Measurements from ENCODE around the gene TRIM41.

The TRIM41 gene

GRCh38 chr5:181204113-181204825 is 18.8 kb upstream of the TRIM41 start:
- no peak for TF ChIP-seq NFIC (IDR thresholded peaks at IDR 0.05)
- TF ChIP-seq, protein P1, sequence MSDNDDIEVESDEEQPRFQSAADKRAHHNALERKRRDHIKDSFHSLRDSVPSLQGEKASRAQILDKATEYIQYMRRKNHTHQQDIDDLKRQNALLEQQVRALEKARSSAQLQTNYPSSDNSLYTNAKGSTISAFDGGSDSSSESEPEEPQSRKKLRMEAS (IDR thresholded peaks at IDR 0.05), result peak; percentile 90

GRCh38 chr5:181204826-181205760 is 18.0 kb upstream of the TRIM41 start, which contains the start of gene TRIM7:
TSS of gene TRIM7 (minus strand) at chr5:181205196. CDS start at chr5:181205110, 86 bp downstream.
- TF ChIP-seq RAD21 (IDR thresholded peaks at IDR 0.05; ENCODE audit: low read depth), result no peak
- TF ChIP-seq, protein P2, sequence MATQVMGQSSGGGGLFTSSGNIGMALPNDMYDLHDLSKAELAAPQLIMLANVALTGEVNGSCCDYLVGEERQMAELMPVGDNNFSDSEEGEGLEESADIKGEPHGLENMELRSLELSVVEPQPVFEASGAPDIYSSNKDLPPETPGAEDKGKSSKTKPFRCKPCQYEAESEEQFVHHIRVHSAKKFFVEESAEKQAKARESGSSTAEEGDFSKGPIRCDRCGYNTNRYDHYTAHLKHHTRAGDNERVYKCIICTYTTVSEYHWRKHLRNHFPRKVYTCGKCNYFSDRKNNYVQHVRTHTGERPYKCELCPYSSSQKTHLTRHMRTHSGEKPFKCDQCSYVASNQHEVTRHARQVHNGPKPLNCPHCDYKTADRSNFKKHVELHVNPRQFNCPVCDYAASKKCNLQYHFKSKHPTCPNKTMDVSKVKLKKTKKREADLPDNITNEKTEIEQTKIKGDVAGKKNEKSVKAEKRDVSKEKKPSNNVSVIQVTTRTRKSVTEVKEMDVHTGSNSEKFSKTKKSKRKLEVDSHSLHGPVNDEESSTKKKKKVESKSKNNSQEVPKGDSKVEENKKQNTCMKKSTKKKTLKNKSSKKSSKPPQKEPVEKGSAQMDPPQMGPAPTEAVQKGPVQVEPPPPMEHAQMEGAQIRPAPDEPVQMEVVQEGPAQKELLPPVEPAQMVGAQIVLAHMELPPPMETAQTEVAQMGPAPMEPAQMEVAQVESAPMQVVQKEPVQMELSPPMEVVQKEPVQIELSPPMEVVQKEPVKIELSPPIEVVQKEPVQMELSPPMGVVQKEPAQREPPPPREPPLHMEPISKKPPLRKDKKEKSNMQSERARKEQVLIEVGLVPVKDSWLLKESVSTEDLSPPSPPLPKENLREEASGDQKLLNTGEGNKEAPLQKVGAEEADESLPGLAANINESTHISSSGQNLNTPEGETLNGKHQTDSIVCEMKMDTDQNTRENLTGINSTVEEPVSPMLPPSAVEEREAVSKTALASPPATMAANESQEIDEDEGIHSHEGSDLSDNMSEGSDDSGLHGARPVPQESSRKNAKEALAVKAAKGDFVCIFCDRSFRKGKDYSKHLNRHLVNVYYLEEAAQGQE (IDR thresholded peaks at IDR 0.05; ENCODE audit: low read depth), result no peak
- no peak for TF ChIP-seq TEAD4 (IDR thresholded peaks at IDR 0.05)
- TF ChIP-seq ZBTB7A (IDR thresholded peaks at IDR 0.05; ENCODE audit: low read depth), result peak; percentile 29; the same call in 1 of the 2 replicates
- peak; percentile 45 for TF ChIP-seq TAF1 (IDR thresholded peaks at IDR 0.05; ENCODE audit: low read depth)
- TF ChIP-seq, protein P3, sequence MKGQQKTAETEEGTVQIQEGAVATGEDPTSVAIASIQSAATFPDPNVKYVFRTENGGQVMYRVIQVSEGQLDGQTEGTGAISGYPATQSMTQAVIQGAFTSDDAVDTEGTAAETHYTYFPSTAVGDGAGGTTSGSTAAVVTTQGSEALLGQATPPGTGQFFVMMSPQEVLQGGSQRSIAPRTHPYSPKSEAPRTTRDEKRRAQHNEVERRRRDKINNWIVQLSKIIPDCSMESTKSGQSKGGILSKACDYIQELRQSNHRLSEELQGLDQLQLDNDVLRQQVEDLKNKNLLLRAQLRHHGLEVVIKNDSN (IDR thresholded peaks at IDR 0.05), result no peak
- no peak for TF ChIP-seq FOXM1 (IDR thresholded peaks at IDR 0.05; ENCODE audit: borderline replicate concordance, low read depth)
- no peak for TF ChIP-seq CREB1 (IDR thresholded peaks at IDR 0.05; ENCODE audit: low read depth)
- 0 out of 2 replicates have a peak, but pooled peaks have one; percentile 23 for TF ChIP-seq NFIC (IDR thresholded peaks at IDR 0.05)
- peak; percentile 70 for TF ChIP-seq YY1 (IDR thresholded peaks at IDR 0.05; ENCODE audit: low read depth)
- TF ChIP-seq, protein P1 (IDR thresholded peaks at IDR 0.05), result peak; percentile 30
- no peak for TF ChIP-seq EGR1 (IDR thresholded peaks at IDR 0.05)
- no peak; the same call in 1 of the 2 replicates for TF ChIP-seq TCF12 (IDR thresholded peaks at IDR 0.05; ENCODE audit: low read depth)
- TF ChIP-seq CEBPB (IDR thresholded peaks at IDR 0.05), result no peak
- no peak for TF ChIP-seq EP300 (IDR thresholded peaks at IDR 0.05; ENCODE audit: borderline replicate concordance)

GRCh38 chr5:181205761-181206649 is 17.1 kb upstream of the TRIM41 start:
- TF ChIP-seq CEBPB (IDR thresholded peaks at IDR 0.05), result no peak
- TF ChIP-seq CREB1 (IDR thresholded peaks at IDR 0.05; ENCODE audit: low read depth), result no peak
- no peak for TF ChIP-seq EP300 (IDR thresholded peaks at IDR 0.05; ENCODE audit: borderline replicate concordance)
- TF ChIP-seq YY1 (IDR thresholded peaks at IDR 0.05; ENCODE audit: low read depth), result no peak
- no peak for TF ChIP-seq TEAD4 (IDR thresholded peaks at IDR 0.05)
- no peak for TF ChIP-seq RAD21 (IDR thresholded peaks at IDR 0.05; ENCODE audit: low read depth)
- TF ChIP-seq, protein P3 (IDR thresholded peaks at IDR 0.05), result no peak
- TF ChIP-seq, protein P2 (IDR thresholded peaks at IDR 0.05; ENCODE audit: low read depth), result no peak
- no peak for TF ChIP-seq TAF1 (IDR thresholded peaks at IDR 0.05; ENCODE audit: low read depth)
- TF ChIP-seq TCF12 (IDR thresholded peaks at IDR 0.05; ENCODE audit: low read depth), result no peak
- no peak for TF ChIP-seq FOXM1 (IDR thresholded peaks at IDR 0.05; ENCODE audit: borderline replicate concordance, low read depth)
- TF ChIP-seq NFIC (IDR thresholded peaks at IDR 0.05), result no peak
- TF ChIP-seq ZBTB7A (IDR thresholded peaks at IDR 0.05; ENCODE audit: low read depth), result no peak
- no peak for TF ChIP-seq EGR1 (IDR thresholded peaks at IDR 0.05)
- TF ChIP-seq, protein P1 (IDR thresholded peaks at IDR 0.05), result no peak

Measured in Ishikawa (cell line).